Lower leg skin (tissue), 3 donors: ENCODE data around the gene LAMA4.

Source experiments
- POLR2A ChIP-seq, 2 donors: fragments of 450-650 bp; IDR thresholded peaks; one replicate each; pipeline ENCODE4 v1.6.1; 2016 to 2017; ENCODE audit warnings: antibody characterized with exemption in 2 of 2, mild to moderate bottlenecking in 1 of 2, moderate library complexity in 1 of 2
- TF ChIP-seq, protein P1 (sequence below), 3 donors: fragments of 450-650 bp; IDR thresholded peaks; one replicate each; pipeline ENCODE4 v1.5.1; 2016; ENCODE audit warnings: antibody characterized with exemption in 3 of 3, mild to moderate bottlenecking in 3 of 3, moderate library complexity in 2 of 3

DNA sequence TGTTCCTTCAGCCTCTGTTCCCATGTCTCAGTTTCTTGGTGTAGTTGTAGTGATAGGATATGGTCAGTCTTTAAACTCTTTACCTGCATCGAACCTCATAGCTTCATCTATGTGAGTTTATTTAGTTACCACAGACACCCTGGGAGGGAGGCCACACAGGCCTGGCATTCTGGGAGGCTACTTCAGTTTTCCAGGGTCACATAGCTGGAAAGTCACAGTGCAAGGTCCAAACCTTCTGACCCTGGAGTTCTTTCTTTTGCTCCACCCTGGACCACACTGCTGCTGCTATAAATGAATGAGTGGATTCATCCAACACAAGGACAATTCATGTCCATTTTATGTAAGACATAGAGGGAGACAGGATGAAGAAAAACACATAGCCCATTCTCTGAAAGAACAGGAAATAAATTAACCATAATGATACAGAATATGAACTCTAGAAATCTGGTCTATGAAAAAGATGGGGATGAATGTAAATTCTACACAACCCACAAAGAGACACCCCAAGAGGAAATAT lies 60.8 kb downstream of the LAMA4 start:
- TF ChIP-seq, protein P1, sequence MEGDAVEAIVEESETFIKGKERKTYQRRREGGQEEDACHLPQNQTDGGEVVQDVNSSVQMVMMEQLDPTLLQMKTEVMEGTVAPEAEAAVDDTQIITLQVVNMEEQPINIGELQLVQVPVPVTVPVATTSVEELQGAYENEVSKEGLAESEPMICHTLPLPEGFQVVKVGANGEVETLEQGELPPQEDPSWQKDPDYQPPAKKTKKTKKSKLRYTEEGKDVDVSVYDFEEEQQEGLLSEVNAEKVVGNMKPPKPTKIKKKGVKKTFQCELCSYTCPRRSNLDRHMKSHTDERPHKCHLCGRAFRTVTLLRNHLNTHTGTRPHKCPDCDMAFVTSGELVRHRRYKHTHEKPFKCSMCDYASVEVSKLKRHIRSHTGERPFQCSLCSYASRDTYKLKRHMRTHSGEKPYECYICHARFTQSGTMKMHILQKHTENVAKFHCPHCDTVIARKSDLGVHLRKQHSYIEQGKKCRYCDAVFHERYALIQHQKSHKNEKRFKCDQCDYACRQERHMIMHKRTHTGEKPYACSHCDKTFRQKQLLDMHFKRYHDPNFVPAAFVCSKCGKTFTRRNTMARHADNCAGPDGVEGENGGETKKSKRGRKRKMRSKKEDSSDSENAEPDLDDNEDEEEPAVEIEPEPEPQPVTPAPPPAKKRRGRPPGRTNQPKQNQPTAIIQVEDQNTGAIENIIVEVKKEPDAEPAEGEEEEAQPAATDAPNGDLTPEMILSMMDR (IDR thresholded peaks at IDR 0.05): no peak
- TF ChIP-seq POLR2A (IDR thresholded peaks at IDR 0.05): no peak
